Transverse colon (tissue), 4 donors: ENCODE data around the gene PYM1.

ENCODE experiments used
- POLR2A ChIP-seq: fragments of 450-650 bp; IDR thresholded peaks from one replicate; pipeline ENCODE4 v1.6.1; 2016; ENCODE audit warnings: antibody characterized with exemption, mild to moderate bottlenecking, moderate library complexity
- POLR2AphosphoS5 ChIP-seq, 3 donors: sonication (generic); formaldehyde crosslinking; IDR thresholded peaks; one replicate each; pipeline ENCODE4 v1.6.1; 2016; ENCODE audit warnings: antibody characterized with exemption in 3 of 3
- TF ChIP-seq, protein P1 (sequence below), 5 experiments: fragments of 200-600 bp in 3 of 5; fragments of 450-650 bp in 2 of 5; sonication (generic) in 3 of 5; IDR thresholded peaks; 1 replicate in 2 of 5; 2 replicates in 3 of 5; pipeline ENCODE4 v1.5.1; 2016 to 2017; ENCODE audit warnings: antibody characterized with exemption in 5 of 5, inconsistent platforms in 3 of 5, mild to moderate bottlenecking in 2 of 5, moderate library complexity in 1 of 5

DNA sequence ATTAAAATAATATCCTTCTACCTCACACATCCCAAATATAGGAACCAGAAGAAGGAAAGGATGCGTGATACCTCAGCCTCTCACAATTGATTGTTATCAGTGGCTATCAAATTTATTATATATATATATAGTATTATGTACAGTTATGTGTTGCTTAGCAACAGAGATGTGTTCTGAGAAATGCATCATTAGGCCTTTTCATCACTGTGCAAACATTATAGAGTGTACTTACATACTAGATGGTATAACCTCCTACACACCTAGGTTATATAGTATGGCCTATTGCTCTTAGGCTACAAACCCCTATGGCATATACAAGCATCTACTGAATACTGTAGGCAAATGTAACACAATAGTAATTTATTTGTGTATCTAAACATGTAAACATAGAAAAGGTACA is 34.0 kb downstream of the PYM1 start:
- TF ChIP-seq, protein P1, sequence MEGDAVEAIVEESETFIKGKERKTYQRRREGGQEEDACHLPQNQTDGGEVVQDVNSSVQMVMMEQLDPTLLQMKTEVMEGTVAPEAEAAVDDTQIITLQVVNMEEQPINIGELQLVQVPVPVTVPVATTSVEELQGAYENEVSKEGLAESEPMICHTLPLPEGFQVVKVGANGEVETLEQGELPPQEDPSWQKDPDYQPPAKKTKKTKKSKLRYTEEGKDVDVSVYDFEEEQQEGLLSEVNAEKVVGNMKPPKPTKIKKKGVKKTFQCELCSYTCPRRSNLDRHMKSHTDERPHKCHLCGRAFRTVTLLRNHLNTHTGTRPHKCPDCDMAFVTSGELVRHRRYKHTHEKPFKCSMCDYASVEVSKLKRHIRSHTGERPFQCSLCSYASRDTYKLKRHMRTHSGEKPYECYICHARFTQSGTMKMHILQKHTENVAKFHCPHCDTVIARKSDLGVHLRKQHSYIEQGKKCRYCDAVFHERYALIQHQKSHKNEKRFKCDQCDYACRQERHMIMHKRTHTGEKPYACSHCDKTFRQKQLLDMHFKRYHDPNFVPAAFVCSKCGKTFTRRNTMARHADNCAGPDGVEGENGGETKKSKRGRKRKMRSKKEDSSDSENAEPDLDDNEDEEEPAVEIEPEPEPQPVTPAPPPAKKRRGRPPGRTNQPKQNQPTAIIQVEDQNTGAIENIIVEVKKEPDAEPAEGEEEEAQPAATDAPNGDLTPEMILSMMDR (IDR thresholded peaks at IDR 0.05), result no peak
- TF ChIP-seq POLR2A (no peak), POLR2AphosphoS5 (IDR thresholded peaks at IDR 0.05) (no peak)
